GM18873 (cell line): ENCODE results near the gene CD84.
"Not testable (repeated sequence)": the region's sequence is repeated elsewhere in the genome, so short reads cannot be mapped to it uniquely, and the experiment has no call there.

Source experiments
- ATAC-seq: cut with Tn5 transposase; IDR thresholded peaks from one replicate; pipeline ENCODE4 v1.9.1; 2021; ENCODE audit warnings: mild to moderate bottlenecking, moderate library complexity, moderate number of reproducible peaks; ENCODE audit not compliant: unreplicated experiment, low FRiP score

CD84 gene

DNA sequence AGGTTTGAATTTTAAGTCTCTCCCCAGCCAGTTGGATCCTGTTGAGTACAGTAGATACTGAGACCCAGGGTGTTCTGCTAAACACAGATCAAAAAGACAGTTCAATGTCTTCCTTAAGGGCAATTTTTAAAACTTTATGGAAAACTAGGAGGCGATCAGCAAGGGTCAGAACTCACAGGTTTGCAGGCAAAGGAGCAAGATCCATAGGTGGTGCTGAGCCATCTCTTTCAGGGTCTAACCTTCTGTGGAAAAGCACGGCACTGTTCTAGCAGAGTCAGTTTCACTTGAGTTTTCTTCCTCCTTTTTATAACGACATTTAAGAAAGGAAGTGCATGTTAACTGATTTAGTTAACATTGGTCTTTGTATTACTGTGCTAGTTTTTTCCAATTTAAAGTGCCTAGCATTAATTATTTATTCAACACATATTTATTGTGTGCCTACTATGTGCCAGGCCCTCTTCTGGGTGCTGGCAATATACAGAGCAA is at the start of gene CD84:
Gene CD84 (minus strand): TSS at position 281 of the 486 bp plus-strand sequence. CDS start 59 bp downstream, at position 222.
- no peak for ATAC-seq

DNA sequence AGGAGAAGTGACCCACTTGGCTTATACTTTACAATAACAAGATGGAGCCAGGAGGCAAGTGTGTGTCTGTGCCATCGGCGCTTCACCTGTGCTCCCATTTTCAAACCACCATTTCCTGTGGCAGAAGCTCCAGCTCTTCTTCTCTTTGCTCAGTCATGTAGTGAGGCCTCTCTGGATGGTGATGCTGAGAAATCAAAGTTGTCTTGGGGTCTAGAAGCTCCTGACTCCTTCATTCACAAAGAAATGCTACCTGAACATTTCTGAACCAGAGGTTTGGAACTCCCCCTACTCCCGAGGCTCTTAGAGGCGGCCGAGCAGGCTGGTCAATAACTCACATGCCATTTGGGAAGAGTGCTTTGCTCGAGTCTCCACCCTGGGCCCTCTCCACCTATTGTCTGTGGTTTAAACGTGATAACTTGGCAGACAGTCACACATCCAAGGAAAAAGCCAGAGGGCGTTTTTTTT is 49.5 kb upstream of the CD84 start:
- no peak for ATAC-seq

- ATAC-seq = not testable (repeated sequence)
These were observed 48.5 kb upstream of the CD84 start for GRCh38 chr1:160627677-160628289.

- no peak for ATAC-seq
These were observed 47.4 kb upstream of the CD84 start for GRCh38 chr1:160626509-160627342.

- no peak for ATAC-seq
These were observed 46.6 kb upstream of the CD84 start for GRCh38 chr1:160625725-160626498.

- ATAC-seq = no peak
These were observed 46.0 kb upstream of the CD84 start for GRCh38 chr1:160625321-160625720.

DNA sequence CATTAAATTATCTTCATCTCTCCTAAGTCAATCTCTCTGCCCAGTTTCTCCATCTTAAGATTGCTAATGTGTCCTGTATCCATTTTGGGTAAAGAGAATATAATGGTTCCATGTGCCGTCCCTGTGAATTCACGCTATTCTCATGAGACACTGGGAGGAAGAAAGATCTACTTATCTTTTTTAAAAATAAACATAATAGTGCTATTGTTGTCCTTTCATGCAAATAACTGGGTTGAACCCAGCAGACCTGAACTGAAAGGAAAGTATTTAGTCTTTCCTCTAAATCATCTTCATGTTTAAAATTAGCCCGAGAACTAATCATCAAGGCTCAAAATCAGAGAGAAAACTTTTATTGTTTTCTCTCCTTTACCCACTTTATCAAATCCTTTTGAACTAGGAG is 45.2 kb upstream of the CD84 start:
- no peak for ATAC-seq

- ATAC-seq = no peak
These were observed 44.6 kb upstream of the CD84 start for GRCh38 chr1:160623862-160624261.

- ATAC-seq = no peak
These were observed 43.9 kb upstream of the CD84 start for GRCh38 chr1:160623227-160623633.

DNA sequence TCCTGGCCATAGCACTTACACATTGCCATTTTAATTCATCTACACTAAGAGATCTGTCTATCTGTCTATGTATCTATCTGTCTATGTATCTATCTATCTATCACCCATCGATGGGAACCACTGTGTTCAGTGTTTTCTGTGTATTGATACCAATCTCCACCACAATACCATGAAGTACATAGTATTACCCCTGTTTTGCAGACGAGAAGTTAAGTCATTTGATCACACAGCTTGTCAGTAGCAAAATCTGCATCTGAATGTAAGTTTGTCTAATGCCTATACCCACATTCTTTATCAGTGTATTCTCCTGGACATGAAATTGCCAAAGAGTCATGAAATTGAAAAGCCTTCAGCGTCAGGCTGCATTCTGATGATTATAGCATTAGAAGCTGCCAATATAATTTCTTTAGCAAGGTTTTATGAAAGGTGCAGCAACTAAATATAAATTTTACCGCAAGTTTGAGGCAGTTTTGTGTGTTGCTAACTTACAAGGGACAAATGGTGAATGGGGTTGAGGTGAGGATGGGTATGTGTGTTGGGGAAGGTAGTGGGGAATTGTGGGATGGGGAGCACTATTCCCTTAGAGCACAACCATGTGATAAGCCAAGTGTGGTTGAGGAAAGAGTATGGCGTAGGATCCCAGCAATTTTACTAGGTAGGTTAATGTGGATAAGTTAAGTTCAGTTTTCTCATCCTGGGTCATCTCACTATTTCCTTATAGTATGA is 43.4 kb upstream of the CD84 start:
- no peak for ATAC-seq

DNA sequence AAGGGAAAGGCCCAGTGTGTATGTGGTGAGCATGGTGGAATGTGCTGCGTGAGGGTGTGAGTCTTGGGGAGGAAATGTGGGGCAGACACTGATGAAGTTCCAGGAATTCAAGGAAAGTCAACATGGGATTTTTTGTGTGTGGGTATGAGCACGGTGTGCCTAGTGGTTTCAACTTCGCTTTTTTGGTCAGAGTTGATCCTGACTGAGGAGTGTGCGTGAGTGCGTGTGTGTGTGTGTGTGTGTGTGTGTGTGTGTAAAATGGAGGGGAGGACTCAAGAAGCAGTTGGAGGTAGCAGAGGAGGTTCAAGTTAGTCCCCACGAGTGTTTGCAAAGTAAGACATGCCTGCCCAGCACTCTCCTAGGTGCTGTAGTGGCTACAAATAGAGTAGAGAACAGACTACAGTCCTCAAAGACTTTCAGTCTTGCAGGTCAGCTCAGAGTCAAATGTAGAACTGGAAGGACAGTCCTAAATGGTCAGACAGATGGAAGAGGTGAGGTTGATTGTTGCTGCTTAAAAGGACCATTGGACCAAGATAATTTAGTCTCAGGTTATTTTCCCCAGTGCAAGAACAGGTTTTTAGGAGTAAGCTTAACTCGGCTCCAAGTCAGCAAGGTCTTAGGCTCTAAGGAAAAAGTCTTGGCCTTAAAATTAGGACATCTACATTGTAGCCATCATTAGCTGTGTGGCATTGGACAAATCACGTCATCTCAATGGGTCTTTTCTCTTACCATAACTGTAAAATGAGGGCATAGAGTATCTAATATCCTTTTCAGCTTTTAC is 42.5 kb upstream of the CD84 start:
- ATAC-seq = no peak

DNA sequence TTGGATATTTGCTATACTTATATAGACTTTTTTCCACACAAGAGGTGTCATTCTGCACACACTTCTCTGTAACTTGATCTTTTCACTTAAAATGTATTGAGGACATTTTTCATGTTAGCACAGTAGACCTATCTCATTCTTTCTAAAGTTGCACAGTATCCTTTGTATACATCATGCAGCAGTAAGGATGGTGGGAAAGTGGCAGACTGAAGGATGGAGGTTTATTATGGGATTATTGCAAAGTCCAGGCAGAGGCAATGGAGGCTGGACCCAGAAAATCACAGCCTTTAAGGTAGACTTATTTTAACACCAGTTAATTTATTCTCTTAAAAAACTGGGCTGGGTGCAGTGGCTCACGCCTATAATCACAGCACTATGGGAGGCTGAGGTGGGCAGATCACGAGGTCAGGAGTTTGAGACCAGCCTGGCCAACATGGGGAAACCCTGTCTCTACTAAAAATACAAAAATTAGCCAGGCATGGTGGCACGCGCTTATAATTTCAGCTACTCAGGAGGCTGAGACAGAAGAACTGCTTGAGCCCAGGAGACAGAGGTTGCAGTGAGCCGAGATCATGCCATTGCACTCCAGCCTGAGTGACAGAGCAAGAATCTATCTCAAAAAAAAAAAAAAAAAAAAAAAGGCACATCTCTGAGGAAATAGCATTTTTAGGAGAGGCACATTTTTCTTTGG is 41.8 kb upstream of the CD84 start:
- ATAC-seq = no peak

GRCh38 chr1:160619742-160620277 is 40.5 kb upstream of the CD84 start:
- no peak for ATAC-seq

DNA sequence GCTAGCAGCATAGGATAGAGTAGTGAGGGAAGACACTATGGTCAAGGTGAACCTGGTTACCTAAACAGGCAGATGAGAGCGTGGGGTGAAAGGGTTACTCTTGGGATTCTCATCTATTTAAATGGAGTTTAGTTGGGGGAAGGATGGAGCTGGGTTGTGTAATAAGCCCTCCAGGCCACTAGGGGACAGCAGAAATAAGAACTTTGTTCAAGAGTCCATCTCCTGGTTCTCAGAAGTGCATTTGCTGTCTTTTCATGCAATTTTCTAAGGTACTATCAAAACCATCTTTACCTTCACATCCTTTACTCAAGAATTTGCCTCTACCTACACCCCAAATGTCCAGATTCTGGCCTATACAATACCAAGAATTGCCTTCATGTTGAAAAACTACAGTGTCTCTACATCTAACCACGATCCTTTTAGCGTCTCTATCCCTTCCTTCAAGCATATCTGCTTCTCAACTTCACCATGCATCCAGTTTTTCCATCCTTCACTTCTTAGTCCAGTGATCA is 39.5 kb upstream of the CD84 start:
- no peak for ATAC-seq

DNA sequence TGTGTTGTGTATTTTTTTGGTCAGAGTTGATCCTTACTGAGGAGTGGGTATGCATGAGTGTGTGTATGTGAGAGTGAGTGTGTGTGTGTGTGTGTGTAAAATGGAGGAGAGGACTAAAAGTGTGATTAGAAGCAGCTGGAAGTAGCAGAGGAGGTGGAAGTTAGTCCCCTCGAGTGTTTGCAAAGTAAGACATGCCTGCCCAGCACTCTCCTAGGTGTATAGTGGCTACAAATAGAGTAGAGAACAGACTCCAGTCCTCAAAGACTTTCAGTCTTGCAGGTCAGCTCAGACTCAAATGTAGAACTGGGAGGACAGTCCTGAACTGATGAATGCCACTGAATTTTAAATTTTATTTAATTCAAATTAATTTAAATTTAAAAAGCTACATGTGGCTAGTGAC is 39.0 kb upstream of the CD84 start:
- ATAC-seq = no peak

DNA sequence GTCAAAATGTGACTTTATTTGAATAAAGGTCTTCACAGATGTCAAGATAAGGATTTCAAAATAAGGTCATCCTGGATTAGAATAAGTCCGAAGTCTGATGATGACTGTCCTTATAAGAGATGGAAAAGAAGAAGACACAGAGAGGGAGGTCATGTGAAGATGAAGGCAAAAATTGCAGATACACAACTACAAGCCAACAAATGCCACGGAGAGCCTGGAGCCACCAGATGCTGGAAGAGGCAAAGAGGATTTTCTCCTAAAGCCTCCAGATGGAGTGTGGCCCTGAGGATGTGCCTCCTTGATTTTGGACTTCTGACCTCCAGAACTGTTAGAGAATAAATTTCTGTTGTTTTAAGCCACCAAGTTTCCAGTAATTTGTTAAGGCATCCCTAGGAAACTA is 36.4 kb upstream of the CD84 start:
- ATAC-seq = no peak

- no peak for ATAC-seq
These were observed 35.1 kb upstream of the CD84 start for GRCh38 chr1:160614410-160614809.

DNA sequence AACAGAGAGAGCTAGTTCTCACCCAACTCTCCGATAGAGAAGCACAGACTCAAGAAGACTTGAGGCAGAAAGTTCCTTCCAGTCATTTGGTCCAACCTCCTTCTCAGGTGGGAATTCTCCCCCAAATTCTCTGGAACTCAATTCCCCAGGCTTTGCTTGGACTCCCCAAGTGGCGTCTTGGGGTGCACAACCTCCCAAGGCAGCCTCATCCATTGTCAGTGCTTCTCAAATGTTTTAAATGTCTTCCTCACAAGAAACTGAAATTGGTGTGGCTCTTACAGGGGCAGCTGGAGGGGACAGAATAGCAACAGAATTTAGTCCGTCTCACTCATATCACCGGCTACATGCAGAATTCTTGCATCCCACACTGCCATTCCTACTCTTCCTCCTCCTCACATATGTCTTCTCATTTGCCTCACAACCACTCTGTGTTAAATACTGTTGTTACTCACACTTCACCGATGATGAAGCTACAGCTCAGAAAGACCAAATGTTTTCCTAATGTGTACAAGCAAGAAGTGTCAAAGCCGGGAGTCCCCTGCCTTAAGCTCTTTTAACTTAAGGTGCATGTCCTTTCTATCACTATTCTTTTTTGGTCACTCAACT is 33.4 kb upstream of the CD84 start:
- ATAC-seq = no peak
